WI38 (cell line): ENCODE results near the gene ACY1.

Experiments used
- H3K4me3 ChIP-seq: 2 replicates; pipeline ENCODE4 v1.5.1; 2011; ENCODE audit warnings: low read depth, mild to moderate bottlenecking, control low read depth, low read length
- CTCF ChIP-seq: IDR thresholded peaks from 2 replicates; pipeline ENCODE4 v1.5.1; 2012; ENCODE audit warnings: low read depth, mild to moderate bottlenecking, control low read depth, low read length

The ACY1 gene

DNA sequence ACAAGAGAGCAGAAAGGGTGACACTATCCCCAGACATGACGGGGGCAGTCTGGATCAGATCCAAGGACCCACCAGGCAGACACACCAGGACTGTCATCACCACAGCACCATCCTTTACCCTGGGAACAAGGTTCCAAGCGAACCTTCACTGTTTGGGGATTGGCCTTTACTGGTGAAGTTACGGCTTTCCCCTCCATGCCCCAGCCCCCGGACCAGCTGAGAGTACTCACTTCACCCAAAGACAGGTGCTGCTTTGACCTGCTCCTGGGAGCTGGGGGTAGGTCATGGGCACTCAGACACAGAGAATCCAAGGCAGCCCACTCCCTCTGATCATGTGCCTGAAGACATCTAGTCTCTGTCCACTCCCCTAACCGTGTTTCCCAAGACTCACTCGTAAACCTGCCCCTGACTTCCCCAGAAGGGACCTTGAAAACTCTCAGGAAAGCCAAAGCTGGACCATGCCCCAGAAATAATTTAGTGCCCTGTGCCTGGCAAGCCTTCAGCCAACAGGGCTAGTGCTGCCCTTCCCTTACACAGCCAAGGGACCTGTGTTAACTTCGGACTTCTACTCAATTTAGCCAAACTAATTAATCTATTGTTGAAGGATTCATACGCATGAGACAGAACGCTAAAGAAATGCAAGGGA, 44.4 kb upstream of the ACY1 start:
- no peak overlapping the region for H3K4me3 ChIP-seq
- no peak for TF ChIP-seq CTCF

DNA sequence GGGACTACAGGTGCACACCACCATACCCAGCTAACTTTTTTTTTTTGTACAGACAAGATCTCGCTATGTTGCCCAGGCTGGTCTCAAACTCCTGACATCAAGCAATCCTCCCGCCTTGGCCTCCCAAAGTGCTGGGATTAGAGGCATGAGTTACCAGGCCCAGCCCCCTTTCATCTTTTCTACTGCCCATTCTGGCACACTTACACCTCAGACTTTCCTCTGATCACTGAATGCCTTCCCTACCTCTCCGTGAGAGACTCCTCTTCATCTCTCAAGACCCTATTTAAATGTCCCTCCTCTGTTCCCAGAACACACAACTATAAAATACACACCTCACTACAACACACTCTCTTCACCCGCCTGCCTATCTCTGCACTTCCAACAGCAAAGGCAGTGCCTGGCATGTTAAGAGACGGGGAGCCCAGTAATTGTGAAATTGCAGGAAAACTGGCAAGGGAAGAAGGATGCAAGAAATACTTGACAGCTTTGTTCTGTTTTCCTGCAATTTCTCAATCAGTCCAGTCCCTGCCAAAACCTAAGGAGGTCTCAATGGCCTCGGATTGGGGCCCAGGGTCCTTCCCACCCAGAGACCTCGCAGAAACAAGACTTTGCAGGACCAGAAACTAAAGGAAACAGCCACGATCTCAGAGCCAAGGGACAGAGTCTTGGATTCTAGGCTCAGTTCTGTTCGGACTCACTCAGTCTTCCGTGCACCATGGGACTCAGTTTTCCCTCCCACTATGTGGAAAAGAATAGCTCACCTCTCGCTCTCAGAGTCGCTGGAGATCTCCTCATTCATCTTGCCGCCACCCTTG, 42.5 kb upstream of the ACY1 start:
- no peak for TF ChIP-seq CTCF
- H3K4me3 ChIP-seq: peak overlapping the region; percentile 91

GRCh38 chr3:51941463-51941797, 41.9 kb upstream of the ACY1 start:
- H3K4me3 ChIP-seq: peak overlapping the region; percentile 91
- no peak for TF ChIP-seq CTCF

DNA sequence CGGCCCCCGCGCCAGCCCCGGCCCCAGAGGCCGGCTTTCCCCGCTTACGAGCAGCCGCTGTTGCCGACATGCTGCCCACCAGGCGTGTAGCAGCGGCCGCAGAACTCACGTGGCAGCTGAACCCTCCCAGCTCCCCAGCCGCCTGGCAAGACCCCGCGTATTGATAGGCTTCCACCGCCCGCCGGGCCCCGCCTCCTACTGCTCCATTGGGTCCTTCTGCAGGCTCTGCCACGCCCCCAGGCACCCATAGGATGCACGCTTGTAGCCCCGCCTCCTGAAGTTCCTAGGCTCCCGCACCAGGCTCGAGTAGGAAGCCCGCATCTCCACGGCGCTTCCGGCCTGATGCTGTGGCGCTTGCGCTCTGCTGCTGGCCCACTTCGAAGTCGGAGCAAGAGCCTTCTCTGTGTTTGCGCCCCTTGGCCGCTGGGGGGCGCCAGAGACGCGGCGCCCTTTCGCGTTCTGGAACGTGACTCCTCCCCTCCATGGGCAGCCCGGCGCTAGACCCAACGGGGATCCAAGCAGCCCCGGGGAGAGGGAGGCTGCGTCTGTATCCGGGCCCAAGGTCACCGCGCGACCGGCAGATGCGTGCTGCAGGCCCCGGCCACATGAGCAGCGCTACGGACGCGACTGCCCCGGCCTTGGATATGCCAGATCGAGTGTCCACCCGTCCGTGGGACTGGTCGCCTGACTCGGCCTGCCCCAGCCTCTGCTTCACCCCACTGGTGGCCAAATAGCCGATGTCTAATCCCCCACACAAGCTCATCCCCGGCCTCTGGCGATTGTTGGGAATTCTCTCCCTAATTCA, 41.3 kb upstream of the ACY1 start, which contains the start of the genes PARP3 and RRP9:
TSS of gene PARP3 (plus strand) at position 566 of the 805 bp plus-strand sequence. CDS start 993 bp downstream, outside the sequence.
TSS of gene RRP9 (minus strand) at position 107 of the 805 bp plus-strand sequence. CDS start at position 70, 37 bp downstream.
- TF ChIP-seq CTCF: peak; percentile 95
- peak within 1 kb of the TSS; percentile 91 for H3K4me3 ChIP-seq

- no peak for TF ChIP-seq CTCF
- H3K4me3 ChIP-seq: peak overlapping the region; percentile 48
These were observed 40.5 kb upstream of the ACY1 start for GRCh38 chr3:51942603-51943450.

DNA sequence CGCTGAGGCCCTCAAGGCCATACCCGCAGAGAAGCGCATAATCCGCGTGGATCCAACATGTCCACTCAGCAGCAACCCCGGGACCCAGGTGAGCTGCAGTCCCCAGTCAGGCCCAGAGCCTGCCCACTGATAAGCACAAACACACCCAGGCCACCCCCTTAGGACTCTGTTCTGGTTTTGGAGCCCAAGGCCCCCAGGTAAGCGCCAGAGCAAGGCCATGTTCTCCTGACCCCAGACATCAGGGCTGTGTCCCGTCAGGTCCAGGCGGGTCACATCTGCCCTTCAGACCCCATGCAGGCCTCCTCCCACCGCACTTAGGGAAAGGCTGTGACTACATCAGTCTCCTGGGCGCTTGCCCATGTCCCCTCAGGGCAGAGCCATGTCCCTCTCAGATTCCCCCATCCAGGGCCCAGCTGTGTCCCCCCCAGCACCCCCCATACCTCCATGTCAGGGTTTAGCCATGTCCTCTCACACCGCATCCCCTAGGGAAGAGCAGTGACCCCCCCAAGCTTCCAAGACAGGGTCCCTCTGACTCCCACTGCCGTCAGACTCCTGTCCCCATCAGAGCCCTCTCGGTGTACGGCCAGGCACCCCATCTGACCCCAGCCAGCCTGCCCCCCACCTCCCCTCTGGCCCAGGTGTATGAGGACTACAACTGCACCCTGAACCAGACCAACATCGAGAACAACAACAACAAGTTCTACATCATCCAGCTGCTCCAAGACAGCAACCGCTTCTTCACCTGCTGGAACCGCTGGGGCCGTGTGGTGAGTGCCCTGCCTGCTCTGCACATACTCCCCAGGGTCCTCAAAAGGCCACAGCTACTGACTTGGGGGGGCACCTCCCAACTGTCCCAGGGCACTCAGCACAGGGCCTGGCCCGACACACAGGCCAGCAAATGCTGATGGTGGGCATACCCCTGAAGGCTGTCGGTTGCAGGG, 39.6 kb upstream of the ACY1 start:
- H3K4me3 ChIP-seq: no peak overlapping the region
- TF ChIP-seq CTCF: no peak
